Testis (tissue), 3 donors: Measurements from ENCODE around the gene TGM5. TPM values are rescaled to one million over a fixed set of nuclear protein-coding genes. Genes with fewer than 3 reads are reported as not detected.

ENCODE experiments used
- DNase-seq: peaks from one replicate; pipeline ENCODE4 v3.0.0-alpha.2; 2019
- H3K27ac ChIP-seq, 2 donors: fragments of 200-600 bp; sonication (generic); one replicate each; pipeline ENCODE4 v1.5.1; 2019
- H3K27me3 ChIP-seq: fragments of 200-600 bp; sonication (generic); one replicate; pipeline ENCODE4 v1.5.1; 2019
- H3K36me3 ChIP-seq: fragments of 200-600 bp; sonication (generic); one replicate; pipeline ENCODE4 v1.5.1; 2017; ENCODE audit warnings: low read depth; ENCODE audit errors: missing control alignments
- H3K4me1 ChIP-seq: fragments of 200-600 bp; sonication (generic); one replicate; pipeline ENCODE4 v1.5.1; 2019
- H3K4me3 ChIP-seq, 2 donors: fragments of 200-600 bp; sonication (generic); one replicate each; pipeline ENCODE4 v1.5.1; 2017 to 2019
- H3K9me3 ChIP-seq: fragments of 200-600 bp; sonication (generic); one replicate; pipeline ENCODE4 v1.5.1; 2017
- CTCF ChIP-seq, 3 experiments: fragments of 450-650 bp in 2 of 3; fragments of 200-600 bp in 1 of 3; sonication (generic) in 1 of 3; IDR thresholded peaks; one replicate each; pipeline ENCODE4 v1.5.1; 2016 to 2019; ENCODE audit warnings: antibody characterized with exemption in 3 of 3, mild to moderate bottlenecking in 2 of 3, moderate library complexity in 1 of 3
- POLR2A ChIP-seq: fragments of 450-650 bp; IDR thresholded peaks from one replicate; pipeline ENCODE4 v1.6.1; 2017; ENCODE audit warnings: antibody characterized with exemption, mild to moderate bottlenecking, moderate library complexity
- WGBS, 2 donors: methylation state at CpG; one replicate each; pipeline ENCODE4 v1.1.5; 2018; 5-methylcytosine and 5-hydroxymethylcytosine counted together
- intact Hi-C: fragments of 100-400 bp; cut with DNase I; formaldehyde crosslinking; loops from one replicate; pipeline ENCODE4 v1.15.1; 2023; ENCODE audit warnings: low total_unique reads
- polyA plus RNA-seq: library from polyadenylated mRNA; stranded (reverse); fragments of 350-450 nt; fragmentation: Illumina TruSeq; extraction: RNeasy Lipid Tissue Mini Kit (QIAGEN cat#74804); gene quantifications from one replicate; pipeline ENCODE4 v1.2.3, GENCODE V29; 2014; ENCODE audit warnings: low read depth, low replicate concordance; ENCODE audit not compliant: insufficient read depth
- total RNA-seq, 2 donors: library from RNA; depleted of rRNA; stranded (reverse); fragments of >200 nt; gene quantifications; one replicate each; pipeline ENCODE4 v1.2.3, GENCODE V29; 2016

The TGM5 gene
- total and polyA plus RNA-seq, 3 donors from 2014 or later, result 0.24 to 2.1 (median 0.43) TPM

GRCh38 chr15:43214592-43215295 is 52.0 kb downstream of the TGM5 start:
- no peaks in the 10 kb centered on the region for H3K36me3 ChIP-seq
- H3K9me3 ChIP-seq, result no peaks in the 10 kb centered on the region
- H3K27ac ChIP-seq, result no peak overlapping the region
- intact Hi-C loops, result no loop called here
- WGBS, 2 donors, result 83 to 91% methylated on average over 4 to 6 of the region's 6 CpGs
- no peak overlapping the region for H3K4me3 ChIP-seq
- no peaks in the 10 kb centered on the region for H3K27me3 ChIP-seq
- H3K4me1 ChIP-seq, result no peaks in the 10 kb centered on the region
- TF ChIP-seq CTCF (IDR thresholded peaks at IDR 0.05), result no peak
- no peak for TF ChIP-seq POLR2A
- no peak for DNase-seq

GRCh38 chr15:43214169-43214568 is 52.6 kb downstream of the TGM5 start:
- DNase-seq, result no peak
- TF ChIP-seq CTCF (IDR thresholded peaks at IDR 0.05), result no peak
- no peak for TF ChIP-seq POLR2A
- no peaks in the 10 kb centered on the region for H3K27me3 ChIP-seq
- H3K27ac ChIP-seq, result no peak overlapping the region
- no peaks in the 10 kb centered on the region for H3K4me1 ChIP-seq
- no peaks in the 10 kb centered on the region for H3K9me3 ChIP-seq
- intact Hi-C loops, result no loop called here
- WGBS, 2 donors, result 82 to 83% methylated on average over 6 to 8 of the region's 8 CpGs
- no peaks in the 10 kb centered on the region for H3K36me3 ChIP-seq
- no peak overlapping the region for H3K4me3 ChIP-seq

- intact Hi-C loops, result no loop called here
- Histone ChIP-seq H3K4me3 (no peak overlapping the region), H3K27ac (no peak overlapping the region), H3K4me1 (no peaks in the 10 kb centered on the region), H3K36me3 (no peaks in the 10 kb centered on the region), H3K9me3 (no peaks in the 10 kb centered on the region), H3K27me3 (no peaks in the 10 kb centered on the region)
- WGBS, 2 donors, result 80% methylated on average over 2 to 5 of the region's 5 CpGs
- no peak for DNase-seq
- TF ChIP-seq CTCF (IDR thresholded peaks at IDR 0.05) (no peak), POLR2A (no peak)
Measured at GRCh38 chr15:43213466-43213865, 53.3 kb downstream of the TGM5 start.

- Histone ChIP-seq H3K4me1 (no peaks in the 10 kb centered on the region), H3K27ac (no peak overlapping the region), H3K36me3 (no peaks in the 10 kb centered on the region), H3K9me3 (no peaks in the 10 kb centered on the region), H3K4me3 (no peak overlapping the region), H3K27me3 (no peaks in the 10 kb centered on the region)
- TF ChIP-seq CTCF (IDR thresholded peaks at IDR 0.05), result no peak
- intact Hi-C loops, result no loop called here
- no peak for DNase-seq
Measured at GRCh38 chr15:43212951-43213350, 53.8 kb downstream of the TGM5 start.

- no peak for TF ChIP-seq CTCF (IDR thresholded peaks at IDR 0.05)
- no peak for TF ChIP-seq POLR2A
- intact Hi-C loops, result no loop called here
- Histone ChIP-seq H3K9me3 (no peaks in the 10 kb centered on the region), H3K27ac (no peak overlapping the region), H3K36me3 (no peaks in the 10 kb centered on the region), H3K27me3 (no peaks in the 10 kb centered on the region), H3K4me1 (no peaks in the 10 kb centered on the region), H3K4me3 (no peak overlapping the region)
- DNase-seq, result no peak
- 73 to 77% methylated on average over 8 of the region's 8 CpGs for WGBS, 2 donors
Measured at GRCh38 chr15:43212299-43212698, 54.4 kb downstream of the TGM5 start.
